ENCODE results near the gene MAPRE3.
"Not testable (repeated sequence)": the region's sequence is repeated elsewhere in the genome, so short reads cannot be mapped to it uniquely, and the experiment has no call there.

Gene MAPRE3
- 2.3 to 6.2 (median 2.8) reads per million in 3 experiments for total RNA-seq

DNA sequence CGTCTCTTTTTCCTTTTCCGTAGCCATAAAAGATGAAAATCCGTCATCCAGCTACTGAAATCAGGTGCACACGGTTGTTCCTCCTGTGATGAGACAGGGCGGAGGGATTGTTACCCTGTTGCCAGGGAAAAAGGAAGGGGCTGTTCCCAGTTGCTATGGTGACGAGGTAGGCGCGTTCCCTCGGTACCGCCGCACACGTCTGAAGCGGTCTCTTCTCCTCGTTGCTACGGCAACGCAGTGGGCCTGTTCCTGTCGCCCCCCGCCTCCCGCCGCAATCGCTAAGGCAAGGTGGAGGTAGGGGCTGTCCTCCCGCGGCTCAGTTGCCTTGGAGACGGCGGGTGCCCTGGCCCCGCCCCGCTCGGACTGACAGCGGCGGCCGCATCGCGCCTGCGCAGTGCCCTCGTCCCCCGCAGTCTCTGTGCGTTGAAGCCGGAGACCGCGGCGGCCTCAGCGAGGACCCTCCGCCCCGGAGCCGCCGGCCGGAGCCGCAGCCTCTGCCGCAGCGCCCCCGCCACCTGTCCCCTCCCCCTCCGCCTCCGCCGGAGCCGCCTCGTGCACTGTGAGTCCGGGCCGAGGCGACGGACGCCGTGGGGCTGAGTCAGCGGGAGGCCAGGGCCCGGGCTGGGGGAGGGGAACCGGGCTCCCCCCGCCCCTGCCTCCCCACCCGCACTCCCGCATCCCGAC, at the start of gene MAPRE3:
MAPRE3 (plus strand) TSS at position 394 of the 684 bp plus-strand sequence. CDS start 51,582 bp downstream, outside the sequence.
- peak; percentile 85 for DNase-seq

DNA sequence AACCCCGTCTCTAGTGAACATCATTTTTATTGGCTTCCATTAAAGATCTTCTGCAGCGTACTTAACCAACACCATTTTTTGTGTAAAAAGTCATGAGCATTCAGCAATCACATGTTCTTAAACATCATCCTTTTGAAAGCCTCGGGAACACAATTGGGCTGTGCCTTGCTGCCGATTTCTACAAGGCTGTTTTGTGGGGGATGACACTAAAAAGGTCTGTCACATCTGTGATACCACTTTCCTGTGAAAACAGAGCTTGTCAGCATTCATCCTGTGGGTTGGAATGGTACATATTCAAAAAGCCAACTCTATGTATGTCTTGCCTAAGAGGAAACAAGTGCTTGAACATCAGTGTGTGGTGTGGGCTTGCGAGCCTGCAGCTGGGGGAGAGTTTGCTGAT, 49.1 kb upstream of the MAPRE3 start:
- no peak for DNase-seq

DNA sequence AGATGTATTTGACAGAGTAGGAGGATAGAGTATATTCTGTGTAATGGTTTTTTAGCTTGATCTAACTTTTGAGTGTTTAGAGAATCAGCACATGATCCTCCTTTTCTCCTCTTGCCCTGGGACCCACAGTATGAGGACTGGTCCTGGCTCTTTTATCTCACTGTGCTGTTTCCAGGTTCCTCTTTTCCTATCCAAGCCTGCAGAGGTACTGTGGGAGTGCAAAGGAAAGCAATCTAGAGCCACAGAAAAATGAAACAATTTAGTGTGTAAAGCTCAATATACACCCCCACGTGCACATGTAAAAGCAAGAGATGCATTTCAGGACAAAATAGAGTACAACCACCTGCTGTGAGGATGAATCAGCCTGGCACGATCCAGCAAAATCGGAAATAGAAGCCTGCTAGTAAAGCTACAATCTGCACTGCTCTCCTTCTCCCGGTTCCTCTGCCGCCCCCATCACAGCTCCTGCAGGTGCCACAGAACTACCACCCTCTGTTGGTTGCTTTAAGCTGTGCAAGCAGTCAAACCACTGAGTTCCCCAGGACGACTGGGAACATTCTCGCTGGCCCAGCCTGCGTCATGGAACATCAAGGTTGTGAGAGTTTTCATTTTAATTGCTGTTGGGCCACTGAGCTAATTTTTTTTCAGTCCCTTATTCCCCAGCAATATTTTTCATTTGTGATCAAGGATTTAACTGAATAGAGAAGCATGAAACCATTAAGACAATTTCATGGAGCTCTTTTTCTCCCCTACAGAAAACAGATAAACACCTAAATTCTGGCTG, 47.8 kb upstream of the MAPRE3 start:
- DNase-seq: no peak

DNA sequence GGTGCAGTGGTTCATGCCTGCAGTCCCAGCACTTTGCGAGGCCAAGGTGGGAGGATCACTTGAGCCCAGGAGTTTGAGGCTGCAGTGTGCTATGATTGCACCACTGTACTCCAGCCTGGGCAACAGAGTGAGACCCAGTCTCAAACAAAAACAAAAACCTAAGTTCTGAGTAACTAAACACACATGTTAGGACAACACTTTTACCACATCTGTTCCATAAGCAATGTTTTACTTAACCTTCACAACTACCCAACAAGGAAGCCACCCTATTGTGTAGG, 47.3 kb upstream of the MAPRE3 start:
- DNase-seq: not testable (repeated sequence)

DNA sequence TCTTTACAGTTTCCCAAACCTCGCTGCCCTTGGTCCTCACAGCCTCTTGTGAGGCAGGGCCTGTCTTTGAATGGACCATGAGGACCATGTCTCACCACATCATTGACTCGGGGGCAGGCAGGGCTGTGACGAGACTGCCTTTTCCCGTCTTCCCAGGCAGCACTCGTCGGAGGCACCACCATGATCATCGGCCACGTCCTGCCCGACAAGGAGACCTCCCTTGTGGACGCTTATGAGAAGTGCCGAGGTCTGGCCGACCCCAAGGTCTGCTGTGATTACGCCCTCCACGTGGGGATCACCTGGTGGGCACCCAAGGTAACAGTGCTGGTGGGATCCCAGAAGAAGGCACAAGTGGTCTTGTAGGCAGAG, 45.7 kb upstream of the MAPRE3 start:
- no peak for DNase-seq

DNA sequence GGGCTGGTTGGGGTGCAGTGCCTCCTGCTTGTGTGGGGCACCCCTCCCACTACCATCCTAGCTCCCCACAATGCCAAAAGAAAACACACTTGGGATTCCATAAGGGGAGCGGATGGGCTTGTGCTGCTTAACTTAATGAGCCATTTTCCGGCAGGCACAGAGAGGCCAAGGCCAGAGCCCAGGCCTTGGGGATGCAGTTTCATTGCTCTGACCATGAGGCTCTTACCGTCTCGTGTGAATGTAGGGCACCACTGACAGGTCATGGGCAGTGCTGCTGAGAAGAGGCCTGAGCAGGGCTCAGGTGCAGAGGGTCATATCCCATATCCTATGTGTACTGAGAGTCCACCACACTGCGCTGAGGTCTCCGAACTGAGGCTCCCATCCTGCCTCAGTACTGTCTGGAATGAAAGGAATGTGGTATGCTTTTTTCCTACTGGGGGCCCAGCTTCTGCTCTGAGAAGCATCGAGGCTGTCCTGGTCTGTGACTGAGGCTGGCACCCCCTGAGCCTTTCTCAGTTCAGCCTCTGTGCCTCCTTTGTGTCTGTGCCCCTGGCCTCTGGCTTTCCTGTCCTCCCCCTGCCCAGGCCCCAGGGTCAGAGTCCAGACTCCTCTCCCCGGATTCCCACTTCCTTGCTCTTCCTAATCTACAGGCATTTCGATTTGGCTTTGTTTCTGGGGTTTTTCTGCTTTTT, 45.2 kb upstream of the MAPRE3 start:
- DNase-seq: no peak

DNA sequence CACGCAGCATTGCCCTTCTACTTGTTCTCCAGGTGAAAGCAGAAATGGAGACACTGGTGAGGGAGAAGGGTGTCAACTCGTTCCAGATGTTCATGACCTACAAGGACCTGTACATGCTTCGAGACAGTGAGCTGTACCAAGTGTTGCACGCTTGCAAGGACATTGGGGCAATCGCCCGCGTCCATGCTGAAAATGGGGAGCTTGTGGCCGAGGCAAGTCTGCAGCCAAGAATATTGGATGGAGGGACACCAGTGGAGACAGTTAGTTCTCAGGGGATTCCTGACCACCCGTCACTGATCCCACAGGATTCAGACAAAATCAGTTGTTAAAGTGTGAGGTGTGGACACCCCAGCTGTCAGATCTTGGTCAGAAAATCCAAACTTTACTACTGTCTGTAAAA, 43.2 kb upstream of the MAPRE3 start:
- DNase-seq: no peak

DNA sequence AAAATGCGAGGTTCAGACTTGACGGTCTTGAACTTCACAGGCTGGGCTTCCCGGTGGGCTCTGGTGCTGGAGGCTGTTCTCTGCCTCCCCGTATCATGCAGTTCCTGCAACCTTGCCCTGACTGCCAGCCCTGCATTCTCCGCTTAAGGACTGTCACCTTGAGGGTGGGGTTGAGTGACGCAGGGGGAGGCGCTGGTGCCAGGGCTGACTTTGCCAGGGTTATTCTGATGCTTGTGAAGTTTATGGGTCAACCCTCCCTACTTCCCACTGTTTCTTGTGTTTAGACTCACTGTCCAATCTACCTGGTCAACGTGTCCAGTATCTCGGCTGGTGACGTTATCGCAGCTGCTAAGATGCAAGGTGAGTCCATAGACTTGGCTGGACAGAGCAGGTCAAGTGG, 37.5 kb upstream of the MAPRE3 start:
- no peak for DNase-seq

DNA sequence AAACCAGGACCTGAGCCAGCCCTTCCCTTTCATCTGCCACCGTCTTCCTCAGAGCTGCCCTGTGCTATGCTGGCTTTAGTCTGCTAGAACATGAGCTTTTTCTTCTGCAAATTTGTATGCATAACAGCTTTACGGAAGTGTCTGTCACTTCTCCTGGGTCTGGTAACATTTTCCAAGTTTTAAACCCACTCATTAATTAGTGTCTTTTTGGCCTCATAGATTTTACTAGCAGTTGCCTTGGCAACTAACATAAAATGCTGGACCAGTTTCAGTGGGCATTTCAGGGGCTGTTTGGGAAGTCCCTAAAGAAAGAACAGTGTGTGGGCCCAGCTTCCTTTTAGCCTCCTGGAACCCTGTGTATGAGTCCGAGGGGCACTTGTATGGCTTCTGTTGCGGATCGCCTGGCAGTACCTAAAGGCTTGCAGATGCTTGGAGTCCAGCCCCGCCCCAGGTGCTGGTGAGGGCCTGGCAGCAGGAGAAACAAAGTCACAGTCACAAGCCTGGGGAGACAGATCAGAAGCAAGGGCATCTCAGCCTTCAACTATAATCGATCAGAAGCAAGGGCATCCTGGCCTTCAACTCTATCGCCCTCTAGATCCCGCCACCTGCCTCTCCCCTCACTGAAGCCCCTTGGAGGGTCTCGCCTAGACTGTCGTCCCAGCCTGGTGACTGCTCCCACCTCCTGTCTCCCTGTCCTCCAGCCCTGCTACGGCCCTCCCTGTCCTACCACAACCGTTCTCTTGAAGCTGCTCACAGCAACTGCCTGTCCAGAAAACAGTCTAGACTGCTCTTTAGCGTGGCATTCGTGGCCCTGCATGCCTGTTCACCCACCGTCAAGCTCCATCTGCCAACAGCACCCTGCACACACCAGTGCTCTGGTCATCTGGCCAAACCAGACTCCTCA, 36.8 kb upstream of the MAPRE3 start:
- no peak for DNase-seq

DNA sequence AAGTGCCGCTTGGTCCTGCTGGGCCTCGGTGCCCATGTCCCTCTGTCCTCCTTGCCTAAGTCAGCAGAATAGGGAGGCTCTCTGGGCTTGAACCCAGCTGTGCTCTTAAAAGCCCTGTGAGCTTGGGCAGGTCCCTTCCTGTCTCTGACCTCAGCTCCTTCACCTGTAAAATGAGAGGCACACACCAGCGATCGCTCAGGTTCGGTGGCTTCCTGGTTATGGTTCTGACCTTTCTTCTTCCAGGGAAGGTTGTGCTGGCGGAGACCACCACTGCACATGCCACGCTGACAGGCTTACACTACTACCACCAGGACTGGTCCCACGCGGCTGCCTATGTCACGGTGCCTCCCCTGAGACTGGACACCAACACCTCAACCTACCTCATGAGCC, 36.1 kb upstream of the MAPRE3 start:
- DNase-seq: no peak

DNA sequence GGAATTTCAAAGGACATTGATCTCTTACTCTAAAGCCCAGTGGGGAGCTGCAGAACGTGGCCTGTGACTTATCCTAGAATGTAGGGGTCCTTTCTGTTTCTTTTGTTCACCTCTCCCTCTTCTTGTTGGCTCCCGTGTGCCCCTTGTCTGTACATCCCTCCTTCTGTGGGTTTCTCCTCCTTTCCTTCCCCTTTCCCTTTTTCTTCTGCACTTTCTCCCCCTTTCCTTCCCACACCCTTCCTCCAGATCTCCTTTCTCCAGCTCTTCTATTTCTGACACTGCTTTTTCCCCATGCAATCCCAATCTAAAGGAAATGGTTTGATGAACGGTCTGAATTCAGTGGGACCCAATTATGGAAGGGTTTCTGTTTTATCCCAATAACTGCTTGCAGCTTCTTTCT, 35.5 kb upstream of the MAPRE3 start:
- DNase-seq: no peak

DNA sequence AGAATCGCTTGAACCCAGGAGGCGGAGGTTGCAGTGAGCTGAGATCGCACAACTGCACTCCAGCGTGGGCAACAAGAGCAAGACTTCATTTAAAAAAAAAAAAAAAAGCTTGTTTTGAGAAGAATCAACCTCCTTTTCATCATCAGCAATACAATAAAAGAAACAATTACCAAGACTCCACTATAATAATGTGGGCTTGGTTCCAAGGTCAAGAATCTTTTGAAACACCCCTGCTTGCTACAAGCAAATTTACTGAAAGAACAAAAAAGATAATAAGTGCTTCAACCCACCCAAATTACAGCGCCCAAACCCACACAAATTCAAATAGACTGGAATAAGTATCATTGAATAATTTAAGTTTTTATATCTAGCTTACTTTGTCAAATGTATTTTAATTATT, 33.6 kb upstream of the MAPRE3 start:
- DNase-seq: no peak

DNA sequence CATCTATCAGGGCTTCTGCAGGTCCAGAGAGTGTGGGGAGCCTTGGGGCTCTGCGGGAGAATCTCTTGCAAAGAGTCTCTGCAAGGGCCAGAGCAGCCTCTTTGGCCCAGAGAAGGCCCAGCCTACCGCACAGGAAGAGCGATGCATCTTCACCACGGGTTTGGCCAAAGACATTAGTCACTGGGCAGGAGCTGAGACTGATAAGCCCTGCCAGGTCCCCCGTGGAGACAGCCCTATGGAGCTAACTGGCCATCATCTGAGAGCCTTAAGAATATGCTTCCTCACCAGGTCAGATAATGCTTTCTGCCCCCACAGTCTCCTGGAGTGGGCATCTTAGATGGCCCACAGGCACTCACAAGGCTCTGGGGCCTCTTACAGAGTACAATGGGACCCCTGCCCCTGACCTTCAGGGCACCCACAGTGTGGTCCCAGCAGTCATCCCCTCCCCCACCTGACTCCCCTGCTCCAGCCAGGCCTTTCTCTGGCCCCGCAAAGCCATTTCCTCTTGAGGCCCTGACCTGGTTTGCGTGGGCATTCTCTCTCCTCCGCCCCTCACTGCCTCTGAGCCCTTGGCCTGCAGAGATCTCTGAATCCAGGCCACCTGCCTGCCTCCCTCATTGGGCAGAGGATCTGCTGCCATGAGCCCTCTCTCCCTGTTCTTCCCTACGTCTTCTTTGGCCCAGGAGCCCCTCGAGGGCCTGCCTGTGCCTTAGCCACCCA, 31.9 kb upstream of the MAPRE3 start:
- no peak for DNase-seq

DNA sequence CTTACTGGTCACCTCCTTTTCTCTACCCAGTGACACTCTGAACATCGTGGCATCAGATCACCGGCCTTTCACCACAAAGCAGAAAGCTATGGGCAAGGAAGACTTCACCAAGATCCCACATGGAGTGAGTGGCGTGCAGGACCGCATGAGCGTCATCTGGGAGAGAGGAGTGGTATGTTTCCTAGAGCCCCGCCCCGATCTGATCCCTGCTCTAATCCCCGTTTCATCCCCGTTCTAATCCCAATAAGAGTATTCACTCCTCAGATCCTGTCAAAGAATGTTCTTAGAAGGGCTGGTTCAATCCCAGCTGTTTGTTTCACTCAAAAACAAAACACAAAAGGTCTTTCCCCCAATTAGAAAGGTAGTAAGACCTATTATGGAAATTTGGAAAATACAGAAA, 30.4 kb upstream of the MAPRE3 start:
- no peak for DNase-seq

DNA sequence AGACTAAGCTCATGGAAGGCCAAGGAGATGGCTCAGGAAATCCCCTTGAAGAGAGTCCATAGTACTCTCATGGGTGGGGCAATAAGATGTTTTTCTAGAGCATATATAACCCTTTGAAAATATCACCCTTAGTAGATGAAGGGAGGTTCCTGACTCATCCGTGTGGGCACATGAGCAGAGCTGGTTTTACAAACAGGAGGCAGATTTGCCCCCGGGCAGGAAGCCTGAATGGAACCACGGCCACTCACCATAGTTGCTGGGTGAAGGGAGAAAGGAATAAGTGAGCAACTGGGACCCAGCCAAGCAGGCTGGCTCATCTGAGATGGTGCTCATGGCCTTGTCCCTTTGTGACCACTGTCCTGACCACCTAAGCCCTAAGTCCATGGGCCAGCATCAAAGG, 29.0 kb upstream of the MAPRE3 start:
- DNase-seq: no peak

DNA sequence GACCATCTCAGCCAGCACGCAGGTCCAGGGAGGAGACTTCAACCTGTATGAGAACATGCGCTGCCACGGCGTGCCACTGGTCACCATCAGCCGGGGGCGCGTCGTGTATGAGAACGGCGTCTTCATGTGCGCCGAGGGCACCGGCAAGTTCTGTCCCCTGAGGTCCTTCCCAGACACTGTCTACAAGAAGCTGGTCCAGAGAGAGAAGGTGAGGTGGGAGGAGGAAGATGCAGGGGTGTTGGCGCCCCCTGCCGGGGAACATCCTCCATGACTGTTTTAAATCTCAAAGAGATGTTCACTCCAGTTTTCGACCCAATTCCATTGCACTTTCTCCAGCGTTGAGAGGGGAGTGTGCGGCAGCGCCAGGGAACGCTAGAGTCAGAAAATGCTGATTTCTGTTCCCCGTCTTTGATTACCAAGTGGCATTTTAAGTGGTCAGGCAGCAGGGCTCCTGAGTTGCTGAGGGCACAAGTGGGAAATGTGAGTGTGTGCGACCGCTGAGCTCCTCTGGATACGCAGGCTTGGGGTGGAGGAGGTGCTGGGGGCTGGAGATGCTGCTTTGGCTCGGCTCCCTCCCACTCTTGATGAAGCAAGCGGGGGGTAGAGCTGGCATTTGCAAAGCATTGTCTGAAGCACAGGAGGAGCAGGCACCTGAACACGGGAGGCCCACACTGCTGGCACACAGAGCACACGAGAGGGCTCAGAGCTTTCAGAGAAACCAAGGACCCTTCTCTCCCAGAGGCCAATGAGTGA, 27.7 kb upstream of the MAPRE3 start:
- peak; percentile 42 for DNase-seq

DNA sequence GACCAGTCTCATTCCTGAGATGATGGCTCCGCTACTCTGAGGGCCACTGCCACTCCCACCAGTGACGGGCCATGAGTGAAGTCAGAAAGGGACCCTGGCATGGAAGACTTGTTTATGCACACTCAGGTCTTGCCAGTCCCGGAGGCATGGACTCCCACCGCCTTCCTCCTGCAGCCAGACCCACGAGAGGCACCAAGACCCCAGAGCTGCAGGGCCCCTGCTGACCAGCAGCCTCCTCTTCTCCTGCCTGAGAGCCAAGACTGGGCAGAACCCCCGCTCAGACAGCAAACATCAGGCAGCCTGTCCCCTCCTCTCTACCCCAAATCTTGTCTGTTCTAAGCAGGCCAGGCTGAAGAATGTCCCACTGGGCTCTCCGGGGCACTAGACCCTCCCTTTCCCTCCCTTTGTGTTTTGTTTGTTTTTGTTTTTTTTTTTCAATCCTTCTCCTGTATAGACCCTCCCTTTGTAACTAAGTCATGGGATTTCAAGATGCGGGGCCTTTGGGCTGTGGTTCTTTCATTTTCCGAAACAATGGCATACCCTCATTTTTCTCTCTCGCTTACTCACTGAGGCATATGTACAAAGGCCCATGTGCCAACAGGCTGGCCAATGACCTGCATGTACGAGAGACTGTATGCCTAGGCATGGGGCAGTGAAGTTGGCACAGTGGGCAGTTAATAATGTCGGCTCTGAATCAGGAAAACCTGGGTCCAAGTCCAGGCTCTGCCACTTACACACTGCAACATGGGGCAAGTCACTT, 24.3 kb upstream of the MAPRE3 start:
- DNase-seq: no peak

DNA sequence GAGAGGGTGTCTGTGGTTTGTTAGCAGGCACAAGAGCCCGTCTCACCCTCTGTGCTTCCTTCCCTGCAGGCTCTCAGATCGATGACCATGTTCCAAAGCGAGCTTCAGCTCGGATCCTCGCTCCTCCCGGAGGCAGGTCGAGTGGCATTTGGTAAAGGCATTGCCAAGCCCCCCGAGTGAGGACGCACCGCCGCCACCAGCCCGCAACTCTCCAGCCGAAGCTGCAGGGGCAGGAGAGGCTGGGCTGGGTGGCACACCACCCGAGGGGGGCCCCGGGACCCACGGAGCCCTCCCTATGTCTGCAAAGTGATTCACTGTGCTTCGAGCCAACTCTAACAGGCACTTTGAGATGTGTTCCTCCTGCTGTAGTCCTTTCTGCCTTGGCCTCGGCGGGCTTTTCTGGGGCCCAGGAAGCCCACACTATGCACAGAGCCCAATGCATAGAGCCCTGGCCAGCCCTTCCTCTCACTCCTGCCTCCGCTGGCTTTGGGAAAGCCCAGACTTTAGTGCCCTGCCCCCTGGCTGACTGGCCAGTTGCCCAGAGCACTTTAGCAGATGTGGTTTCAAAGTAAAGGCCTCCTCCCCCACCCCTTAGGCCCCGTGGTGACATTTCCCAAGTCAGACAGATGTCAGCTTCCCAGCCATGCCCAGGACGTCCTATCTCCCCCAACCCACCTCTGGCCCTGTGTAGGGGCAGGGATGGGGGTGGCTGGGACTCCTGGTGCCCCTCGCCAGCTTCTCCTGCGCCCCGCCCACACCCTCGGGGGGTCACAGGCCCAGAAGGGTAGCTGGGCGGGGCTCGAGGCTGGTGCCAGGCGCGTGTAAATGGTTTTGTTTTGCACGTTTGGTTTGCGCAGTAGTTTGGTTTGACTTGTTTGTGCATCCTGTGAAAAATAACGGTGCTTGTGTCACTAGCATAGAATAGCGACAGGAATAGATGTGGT, 23.3 kb upstream of the MAPRE3 start:
- DNase-seq: no peak

DNA sequence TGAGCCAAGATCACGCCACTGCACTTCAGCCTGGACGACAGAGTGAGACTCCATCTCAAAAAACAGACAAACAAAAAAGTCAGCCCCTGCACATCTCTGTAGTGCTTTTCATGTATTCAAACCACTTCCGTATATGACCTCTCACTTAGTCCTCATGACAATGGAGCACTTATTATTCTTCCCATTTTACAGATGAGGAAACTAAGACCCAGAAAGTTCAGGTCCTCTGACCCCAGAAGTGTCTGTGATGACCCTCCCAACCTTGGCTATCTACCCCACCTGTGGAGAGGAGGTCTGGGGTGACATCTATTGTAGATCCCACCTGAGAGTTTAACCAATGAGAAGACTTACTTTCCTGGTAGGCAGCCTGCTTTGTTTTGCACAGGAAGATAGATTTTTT, 21.6 kb upstream of the MAPRE3 start:
- no peak for DNase-seq

DNA sequence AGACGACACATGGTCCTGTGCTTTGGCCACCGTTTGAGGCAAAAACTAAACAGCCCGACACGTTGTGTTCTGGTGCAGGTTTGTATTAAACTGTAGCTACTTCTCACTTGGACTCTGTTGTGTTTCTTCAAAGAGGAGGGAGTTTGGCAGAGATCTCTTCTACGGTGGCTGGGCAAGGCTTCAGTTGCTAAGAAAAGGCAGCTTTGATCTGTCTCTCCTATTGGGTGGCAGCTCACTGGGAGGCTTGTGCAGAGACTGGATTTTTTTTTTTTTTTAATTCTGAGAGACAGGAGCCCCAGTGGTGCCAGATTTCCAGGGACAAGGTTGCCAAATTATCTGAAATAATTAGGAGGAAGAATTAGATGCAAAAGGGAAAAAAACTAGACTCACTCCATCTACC, 20.2 kb upstream of the MAPRE3 start:
- DNase-seq: no peak

Measured in central memory CD4-positive, alpha-beta T cell (primary cell).